NB4 (cell line): Measurements from ENCODE around the gene ESRRA.

ENCODE experiments used
- DNase-seq: peaks from one replicate; pipeline ENCODE4 v3.0.0; 2010; ENCODE audit warnings: low read depth
- H3K4me3 ChIP-seq: one replicate; pipeline ENCODE4 v1.5.1; 2011; ENCODE audit warnings: mild to moderate bottlenecking, low read depth, low read length, moderate library complexity
- MYC ChIP-seq: IDR thresholded peaks from 2 replicates; pipeline ENCODE4 v1.6.1; 2011; ENCODE audit warnings: low read depth, low read length
- POLR2A ChIP-seq: IDR thresholded peaks from 2 replicates; pipeline ENCODE4 v1.6.1; 2011; ENCODE audit warnings: mild to moderate bottlenecking; ENCODE audit not compliant: insufficient read length; ENCODE audit errors: extremely low read depth
- TF ChIP-seq, protein P1 (sequence below): IDR thresholded peaks from 2 replicates; pipeline ENCODE4 v1.6.1; 2011; ENCODE audit warnings: low read depth, low read length
- TF ChIP-seq, protein P2 (sequence below): IDR thresholded peaks from one replicate; pipeline ENCODE4 v1.5.1; 2012; ENCODE audit warnings: low read depth, low read length

ESRRA gene

DNA sequence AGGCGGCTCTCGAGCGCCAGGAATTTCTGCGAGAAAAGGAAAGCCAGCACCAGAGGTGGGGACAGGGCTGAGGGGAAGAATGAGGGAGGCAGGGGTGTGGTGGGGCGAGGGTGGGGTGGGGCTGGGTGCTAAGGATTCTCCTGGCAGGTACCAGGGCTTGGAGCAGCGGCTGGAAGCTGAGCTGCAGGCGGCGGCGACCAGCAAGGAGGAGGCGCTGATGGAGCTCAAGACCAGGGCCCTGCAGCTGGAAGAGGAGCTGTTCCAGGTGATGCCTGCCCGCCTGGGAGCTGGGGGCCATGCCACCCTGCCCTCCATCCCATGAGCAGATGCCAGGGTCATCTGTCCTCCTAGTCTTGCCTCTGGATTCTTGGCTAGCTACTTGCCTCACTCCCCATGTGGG is 44.1 kb downstream of the ESRRA start:
- TF ChIP-seq MYC (no peak), POLR2A (no peak)
- TF ChIP-seq, protein P1, sequence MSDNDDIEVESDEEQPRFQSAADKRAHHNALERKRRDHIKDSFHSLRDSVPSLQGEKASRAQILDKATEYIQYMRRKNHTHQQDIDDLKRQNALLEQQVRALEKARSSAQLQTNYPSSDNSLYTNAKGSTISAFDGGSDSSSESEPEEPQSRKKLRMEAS, result no peak
- TF ChIP-seq, protein P2, sequence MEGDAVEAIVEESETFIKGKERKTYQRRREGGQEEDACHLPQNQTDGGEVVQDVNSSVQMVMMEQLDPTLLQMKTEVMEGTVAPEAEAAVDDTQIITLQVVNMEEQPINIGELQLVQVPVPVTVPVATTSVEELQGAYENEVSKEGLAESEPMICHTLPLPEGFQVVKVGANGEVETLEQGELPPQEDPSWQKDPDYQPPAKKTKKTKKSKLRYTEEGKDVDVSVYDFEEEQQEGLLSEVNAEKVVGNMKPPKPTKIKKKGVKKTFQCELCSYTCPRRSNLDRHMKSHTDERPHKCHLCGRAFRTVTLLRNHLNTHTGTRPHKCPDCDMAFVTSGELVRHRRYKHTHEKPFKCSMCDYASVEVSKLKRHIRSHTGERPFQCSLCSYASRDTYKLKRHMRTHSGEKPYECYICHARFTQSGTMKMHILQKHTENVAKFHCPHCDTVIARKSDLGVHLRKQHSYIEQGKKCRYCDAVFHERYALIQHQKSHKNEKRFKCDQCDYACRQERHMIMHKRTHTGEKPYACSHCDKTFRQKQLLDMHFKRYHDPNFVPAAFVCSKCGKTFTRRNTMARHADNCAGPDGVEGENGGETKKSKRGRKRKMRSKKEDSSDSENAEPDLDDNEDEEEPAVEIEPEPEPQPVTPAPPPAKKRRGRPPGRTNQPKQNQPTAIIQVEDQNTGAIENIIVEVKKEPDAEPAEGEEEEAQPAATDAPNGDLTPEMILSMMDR, result no peak
- no peak for DNase-seq
- H3K4me3 ChIP-seq, result no peak overlapping the region

DNA sequence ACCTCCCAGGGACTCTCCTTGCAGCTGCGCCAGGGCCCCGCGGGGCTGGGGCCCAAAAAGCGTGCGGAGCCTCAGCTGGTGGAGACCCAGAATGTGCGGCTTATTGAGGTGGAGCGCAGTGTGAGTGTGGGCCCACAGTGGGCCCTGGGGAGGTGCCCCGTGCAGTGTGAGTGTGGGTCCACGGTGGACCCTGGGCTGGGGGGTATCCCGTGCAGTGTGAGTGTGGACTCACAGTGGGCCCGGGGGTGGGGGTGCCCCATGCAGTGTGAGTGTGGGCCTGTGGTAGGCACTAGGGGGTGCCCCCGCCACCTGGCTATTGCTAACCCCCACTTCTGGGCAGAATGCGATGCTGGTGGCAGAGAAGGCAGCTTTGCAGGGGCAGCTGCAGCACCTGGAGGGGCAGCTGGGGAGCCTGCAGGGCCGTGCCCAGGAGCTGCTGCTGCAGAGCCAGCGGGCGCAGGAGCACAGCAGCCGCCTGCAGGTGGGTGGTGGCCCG is 45.9 kb downstream of the ESRRA start:
- TF ChIP-seq POLR2A (no peak), MYC (no peak)
- TF ChIP-seq, protein P1, result no peak
- TF ChIP-seq, protein P2, result no peak
- no peak for DNase-seq
- H3K4me3 ChIP-seq, result no peak overlapping the region

DNA sequence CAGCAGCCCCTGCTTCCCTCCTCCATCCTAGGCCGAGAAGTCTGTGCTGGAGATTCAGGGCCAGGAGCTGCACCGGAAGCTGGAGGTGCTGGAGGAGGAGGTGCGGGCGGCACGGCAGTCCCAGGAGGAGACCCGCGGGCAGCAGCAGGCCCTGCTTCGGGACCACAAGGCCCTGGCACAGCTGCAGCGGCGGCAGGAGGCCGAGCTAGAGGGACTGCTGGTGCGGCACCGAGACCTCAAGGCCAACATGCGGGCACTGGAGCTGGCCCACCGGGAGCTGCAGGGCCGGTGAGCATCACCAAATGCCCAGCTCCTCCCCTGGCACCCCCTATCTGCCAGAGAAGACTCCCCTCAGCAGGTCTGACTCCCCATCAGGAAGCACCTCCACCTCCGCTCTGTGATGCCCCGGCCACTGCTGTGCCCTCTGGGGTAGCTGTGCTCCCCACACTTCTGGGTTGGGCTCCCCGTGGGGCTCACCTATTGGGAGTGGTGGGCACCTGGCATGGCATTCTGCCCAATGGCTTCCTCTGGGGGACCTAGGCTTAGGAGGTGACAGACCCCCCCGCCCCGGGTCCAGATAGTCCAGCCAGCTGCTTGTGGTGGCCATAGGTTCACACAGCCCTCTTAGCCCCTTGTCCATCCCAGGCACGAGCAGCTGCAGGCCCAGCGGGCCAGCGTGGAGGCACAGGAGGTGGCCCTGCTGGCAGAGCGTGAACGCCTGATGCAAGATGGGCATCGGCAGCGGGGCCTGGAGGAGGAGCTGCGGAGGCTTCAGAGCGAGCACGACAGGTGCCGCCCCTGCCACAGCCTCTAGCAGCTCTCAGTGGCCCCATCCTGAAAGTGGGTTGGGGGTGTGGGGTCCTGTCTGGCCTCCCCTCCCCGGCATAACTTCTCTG is 47.0 kb downstream of the ESRRA start:
- no peak overlapping the region for H3K4me3 ChIP-seq
- no peak for TF ChIP-seq MYC
- TF ChIP-seq, protein P2, result no peak
- TF ChIP-seq, protein P1, result no peak
- TF ChIP-seq POLR2A, result no peak
- DNase-seq, result no peak

DNA sequence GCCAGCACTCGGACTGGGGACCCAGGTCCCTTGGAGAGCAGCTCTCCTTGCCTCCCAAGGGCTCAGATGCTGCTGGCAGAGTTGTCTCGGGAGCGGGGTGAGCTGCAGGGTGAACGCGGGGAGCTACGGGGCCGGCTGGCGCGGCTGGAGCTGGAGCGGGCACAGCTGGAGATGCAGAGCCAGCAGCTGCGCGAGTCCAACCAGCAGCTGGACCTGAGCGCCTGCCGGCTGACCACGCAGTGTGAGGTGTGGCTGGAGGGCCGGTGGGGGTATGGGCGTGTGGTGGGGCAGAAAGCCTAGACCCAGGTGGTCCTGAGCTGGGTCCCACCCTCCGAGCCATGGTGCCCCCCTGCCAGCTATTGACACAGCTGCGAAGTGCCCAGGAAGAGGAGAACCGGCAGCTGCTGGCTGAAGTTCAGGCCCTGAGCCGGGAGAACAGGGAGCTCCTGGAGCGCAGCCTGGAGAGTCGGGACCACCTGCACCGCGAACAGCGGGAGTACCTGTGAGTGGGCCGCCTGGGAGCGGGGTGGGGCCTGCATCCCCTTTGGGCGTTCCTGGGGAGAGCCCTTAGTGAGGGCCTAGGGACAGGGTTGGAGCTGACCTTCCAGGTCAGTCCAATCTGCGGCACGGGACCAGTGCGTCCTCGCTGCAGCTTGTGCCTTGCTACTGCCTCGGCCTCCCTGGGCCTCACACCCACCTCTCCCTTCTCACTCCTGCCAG is 47.8 kb downstream of the ESRRA start:
- no peak for DNase-seq
- no peak overlapping the region for H3K4me3 ChIP-seq
- TF ChIP-seq POLR2A (no peak), MYC (no peak)
- TF ChIP-seq, protein P1, result no peak

DNA sequence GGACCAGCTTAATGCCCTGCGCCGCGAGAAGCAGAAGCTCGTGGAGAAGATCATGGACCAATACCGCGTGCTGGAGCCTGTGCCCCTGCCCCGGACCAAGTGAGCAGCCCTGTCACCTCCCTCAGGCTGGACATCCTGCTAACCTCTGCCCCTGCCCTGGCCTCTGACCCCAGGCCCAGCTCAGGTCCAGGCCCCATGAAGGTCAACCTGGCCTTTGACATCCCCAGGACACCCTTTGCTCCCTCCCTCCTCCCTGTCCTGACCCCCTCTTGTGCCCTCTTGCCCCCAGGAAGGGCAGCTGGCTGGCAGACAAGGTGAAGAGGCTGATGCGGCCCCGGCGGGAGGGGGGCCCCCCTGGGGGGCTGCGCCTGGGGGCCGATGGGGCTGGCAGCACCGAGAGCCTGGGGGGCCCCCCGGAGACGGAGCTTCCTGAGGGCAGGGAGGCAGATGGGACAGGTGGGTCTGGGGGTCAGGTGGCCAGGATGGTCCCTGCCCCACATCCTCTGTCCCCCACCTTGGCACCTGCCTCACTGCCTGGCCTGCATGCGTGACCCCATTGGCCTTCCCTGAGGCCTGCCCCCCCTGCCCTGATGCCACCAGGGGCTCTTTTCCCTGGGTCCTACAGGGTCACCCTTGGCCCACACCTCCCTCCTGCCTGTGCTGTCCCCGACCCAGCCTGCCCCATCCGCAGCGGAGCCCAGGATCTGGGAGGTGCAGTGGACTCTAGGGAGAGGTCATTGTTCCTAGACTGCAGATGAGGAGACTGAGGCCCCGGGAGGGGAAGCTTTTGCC is 48.6 kb downstream of the ESRRA start:
- no peak for DNase-seq
- no peak overlapping the region for H3K4me3 ChIP-seq
- TF ChIP-seq, protein P2, result no peak
- TF ChIP-seq POLR2A (no peak), MYC (no peak)
- TF ChIP-seq, protein P1, result no peak
